Right renal cortex interstitium (tissue), 3 donors: ENCODE data around the gene ZNF670. TPM values are rescaled to one million over a fixed set of nuclear protein-coding genes. Genes with fewer than 3 reads are reported as not detected.
"Not testable (repeated sequence)": the region's sequence is repeated elsewhere in the genome, so short reads cannot be mapped to it uniquely, and the experiment has no call there.

Experiments used
- DNase-seq, 3 donors: peaks; one replicate each; pipeline ENCODE4 v3.0.0-alpha.2; 2013; ENCODE audit warnings: low read depth in 3 of 3, low spot score in 2 of 3
- polyA plus RNA-seq, 3 donors: library from polyadenylated mRNA; unstranded; fragments of 120-200 nt; gene quantifications; one replicate each; pipeline ENCODE4 v1.2.1, GENCODE V29; 2013; ENCODE audit not compliant: insufficient read length in 3 of 3

ZNF670 gene
- polyA plus RNA-seq, 3 donors: 8.6 to 9.5 (median 8.7) TPM

- no peak for DNase-seq
Observed at GRCh38 chr1:247047702-247048101, 30.9 kb downstream of the ZNF670 start.

- no peak for DNase-seq
Observed at GRCh38 chr1:247047260-247047659, 31.4 kb downstream of the ZNF670 start.

DNA sequence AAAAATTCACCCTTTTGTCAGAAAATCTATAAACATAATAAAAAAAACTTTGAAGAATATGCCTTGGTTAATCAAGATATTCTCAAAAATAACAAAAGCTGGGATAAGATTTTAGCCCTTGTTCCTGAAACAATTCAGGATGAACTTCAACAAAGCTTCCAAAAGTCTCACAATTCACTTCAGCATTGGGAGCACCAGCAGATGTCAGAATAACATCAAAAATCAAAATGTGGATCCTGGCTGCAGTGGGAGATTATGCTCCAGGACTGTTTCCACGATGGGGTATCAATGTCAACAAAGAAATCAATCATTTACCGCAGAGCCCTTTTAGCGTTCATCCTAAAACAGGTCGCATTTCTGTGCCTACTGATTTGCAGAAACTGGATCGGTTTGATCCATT is 35.2 kb downstream of the ZNF670 start:
- no peak for DNase-seq

DNA sequence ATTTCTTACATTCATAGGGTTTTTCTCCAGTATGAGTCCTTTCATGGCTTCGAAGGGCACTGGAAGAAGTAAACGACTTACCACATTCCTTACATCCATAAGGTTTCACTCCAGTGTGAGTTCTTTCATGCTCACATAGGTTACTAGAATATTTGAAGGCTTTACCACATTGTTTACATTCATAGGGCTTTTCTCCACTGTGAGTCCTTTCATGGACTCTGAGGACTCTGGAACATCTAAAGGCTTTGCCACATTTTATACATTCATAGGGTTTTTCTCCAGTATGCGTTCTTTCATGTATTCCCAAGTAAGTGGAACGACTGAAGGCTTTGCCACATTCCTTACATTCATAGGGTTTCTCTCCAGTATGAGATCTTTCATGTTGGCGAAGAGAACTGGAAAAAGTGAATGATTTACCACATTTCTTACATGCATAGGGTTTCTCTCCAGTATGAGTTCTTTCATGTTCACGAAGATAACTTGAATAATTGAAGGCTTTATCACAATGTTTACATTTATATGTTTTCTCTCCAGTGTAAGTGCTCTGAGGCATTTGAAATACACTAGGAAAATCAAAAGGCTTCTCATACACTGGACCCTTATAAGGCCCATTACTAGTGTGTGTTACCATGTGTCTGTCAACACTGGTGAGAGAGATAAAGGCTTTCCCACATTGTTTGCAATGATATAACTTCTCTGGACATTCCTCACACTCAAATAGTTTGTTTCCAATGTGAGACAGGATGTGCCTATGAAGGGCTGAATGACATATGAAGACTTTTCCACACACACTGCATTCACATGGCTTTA is 40.9 kb downstream of the ZNF670 start:
- no peak for DNase-seq

DNA sequence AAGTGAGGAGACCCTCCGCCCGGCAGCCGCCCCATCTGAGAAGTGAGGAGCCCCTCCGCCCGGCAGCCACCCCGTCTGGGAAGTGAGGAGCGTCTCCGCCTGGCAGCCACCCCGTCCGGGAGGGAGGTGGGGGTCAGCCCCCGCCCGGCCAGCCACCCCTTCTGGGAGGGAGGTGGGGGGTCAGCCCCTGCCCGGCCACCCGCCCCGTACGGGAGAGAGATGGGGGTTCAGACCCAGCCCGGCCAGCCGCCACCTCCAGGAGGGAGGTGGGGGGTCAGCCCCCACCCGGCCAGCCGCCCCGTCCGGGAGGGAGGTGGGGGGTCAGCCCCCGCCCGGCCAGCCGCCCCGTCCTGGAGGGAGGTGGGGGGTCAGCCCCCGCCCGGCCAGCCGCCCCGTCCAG is 46.3 kb downstream of the ZNF670 start:
- not testable (repeated sequence) for DNase-seq

Other genes starting within 250 kb of the ZNF670 start
- gene AHCTF1, start 146.9 kb downstream of the ZNF670 start, polyA plus RNA-seq: 10 to 100 TPM; 58.4 to 60.4 (median 59.9) TPM
- gene ZNF695, start 70.8 kb downstream of the ZNF670 start, polyA plus RNA-seq: 1 to 10 TPM; 3.5 to 5.5 (median 4.5) TPM
- gene ZNF669, start 25.5 kb upstream of the ZNF670 start, polyA plus RNA-seq: 10 to 100 TPM; 12.9 to 15.2 (median 15.0) TPM
- 10 to 100 TPM; 22.5 to 28.1 (median 22.9) TPM for gene ZNF124, start 93.2 kb upstream of the ZNF670 start, polyA plus RNA-seq
- gene VN1R5, start 177.3 kb upstream of the ZNF670 start, polyA plus RNA-seq: under 1 TPM in 2 of 3 donors, not detected in 1; 0.10 to 0.14 TPM